Superior temporal gyrus (tissue), 1 donor: Measurements from ENCODE around the gene ST8SIA5.

Source experiments
- DNase-seq: peaks from one replicate; pipeline ENCODE4 v3.0.0-alpha.2; 2016; ENCODE audit errors: extremely low spot score

Gene ST8SIA5

GRCh38 chr18:46672062-46672970, 84.5 kb downstream of the ST8SIA5 start:
- peak; percentile 68 for DNase-seq

DNA sequence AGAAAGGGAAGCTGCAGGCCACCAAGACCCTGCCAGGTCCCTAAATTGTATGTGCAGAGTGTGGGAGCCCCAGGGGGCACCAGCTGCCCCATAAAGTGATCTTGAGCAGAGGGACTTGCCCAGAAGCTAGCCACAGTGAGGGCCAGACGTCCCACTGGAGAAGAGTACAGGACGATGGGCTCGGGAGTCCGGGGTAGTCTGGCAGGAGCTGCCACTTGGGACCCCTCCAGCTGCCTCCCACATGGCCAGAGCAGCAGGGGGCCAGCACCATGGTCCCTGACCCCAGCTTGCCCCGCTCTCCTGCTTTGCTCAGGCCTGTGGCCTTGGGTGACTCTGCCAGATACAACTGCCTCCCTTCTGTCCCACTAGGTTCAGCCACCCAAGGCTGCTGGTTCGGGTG, 88.2 kb downstream of the ST8SIA5 start:
- DNase-seq: no peak

DNA sequence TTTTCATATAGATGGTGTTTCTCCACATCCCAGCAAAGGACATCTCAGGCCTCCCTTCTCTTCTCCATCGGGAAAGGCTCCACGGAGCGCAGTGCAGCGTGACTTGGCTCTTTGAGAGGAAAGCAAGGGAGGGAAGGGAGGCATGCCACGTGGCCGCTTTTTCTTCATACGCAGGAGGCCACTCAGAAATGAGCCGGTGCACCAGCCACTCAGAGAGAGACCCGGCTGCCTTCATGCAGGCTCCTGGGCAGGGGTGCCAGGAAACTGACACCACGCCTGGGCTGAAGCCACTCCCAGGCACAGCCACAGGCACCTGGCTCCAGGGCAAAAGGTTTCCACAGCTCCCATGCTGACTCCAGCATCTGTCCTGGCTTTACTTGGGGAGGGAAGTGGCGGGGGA, 88.7 kb downstream of the ST8SIA5 start:
- DNase-seq: no peak

DNA sequence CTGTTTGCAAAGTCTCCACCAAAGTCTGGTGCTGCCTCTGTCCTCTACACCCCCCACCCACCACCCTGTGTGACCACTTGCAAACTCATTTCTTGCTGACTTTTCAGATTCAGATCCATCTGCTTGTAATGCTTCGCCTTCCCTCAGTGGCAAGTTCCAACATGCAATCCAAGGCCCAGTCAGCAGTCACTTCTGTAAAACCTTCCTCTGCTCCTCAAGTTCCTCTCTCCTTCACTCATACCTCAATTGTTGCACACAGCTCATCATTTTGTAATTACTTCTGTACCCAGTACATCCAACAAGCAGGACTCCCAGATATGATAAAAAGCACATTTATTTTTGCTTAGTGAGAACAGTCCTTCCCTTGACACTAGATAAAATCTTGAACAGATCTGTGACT, 93.3 kb downstream of the ST8SIA5 start:
- no peak for DNase-seq

DNA sequence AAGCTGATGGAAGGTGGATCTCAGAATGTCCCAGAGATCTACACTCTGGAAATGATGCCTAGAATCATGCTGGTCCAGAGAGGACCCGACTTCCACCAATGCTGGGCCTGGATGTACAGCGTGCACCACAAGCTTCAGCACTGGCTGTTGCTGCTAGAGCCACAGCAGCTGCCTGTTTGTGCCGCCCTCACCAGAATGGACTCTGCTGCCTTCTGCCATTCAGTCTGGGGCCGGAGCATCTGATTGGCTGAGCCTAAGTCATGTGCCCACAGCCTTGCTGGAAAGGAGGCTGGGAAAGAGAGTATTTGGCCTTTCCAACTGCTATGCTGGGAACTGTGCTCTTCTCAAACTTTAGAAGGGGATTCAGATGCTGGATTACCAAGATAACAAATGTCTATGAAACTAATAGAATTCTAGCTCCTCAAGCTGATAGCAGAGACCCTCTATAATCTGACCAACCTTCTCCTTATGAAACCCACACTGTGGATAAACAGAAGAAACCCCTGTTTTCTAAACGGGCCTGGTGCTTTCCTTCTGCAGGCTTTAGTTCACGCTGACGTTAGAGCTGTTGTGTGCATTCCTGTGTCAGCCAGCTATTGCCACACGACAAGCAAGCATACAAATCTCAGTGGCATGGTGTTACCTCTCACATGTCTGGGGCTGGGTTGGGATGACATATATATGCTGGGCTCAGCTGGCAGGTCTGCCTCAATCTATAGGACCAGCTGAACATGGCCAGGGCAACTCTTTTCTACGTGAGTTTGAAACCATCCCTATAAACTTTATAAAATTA, 95.7 kb downstream of the ST8SIA5 start:
- DNase-seq: peak; percentile 94

DNA sequence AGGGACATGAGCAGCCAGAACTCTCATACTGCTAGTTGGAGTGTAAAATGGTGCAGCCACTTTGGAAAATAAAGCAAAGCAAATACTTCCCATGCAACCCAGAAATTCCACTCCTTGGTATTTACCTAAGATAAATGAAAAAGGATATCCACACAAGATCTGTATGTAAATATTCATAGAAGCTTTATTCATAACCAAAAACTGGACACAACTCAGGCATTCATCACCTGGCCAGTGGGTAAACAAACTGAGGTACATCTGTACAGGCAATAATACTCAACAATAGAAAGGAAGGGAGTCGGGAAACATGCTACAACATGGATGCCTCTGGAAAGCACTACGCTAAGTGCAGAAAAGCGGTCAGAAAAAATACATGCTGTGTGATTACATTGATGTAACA, 97.4 kb downstream of the ST8SIA5 start:
- DNase-seq: no peak

DNA sequence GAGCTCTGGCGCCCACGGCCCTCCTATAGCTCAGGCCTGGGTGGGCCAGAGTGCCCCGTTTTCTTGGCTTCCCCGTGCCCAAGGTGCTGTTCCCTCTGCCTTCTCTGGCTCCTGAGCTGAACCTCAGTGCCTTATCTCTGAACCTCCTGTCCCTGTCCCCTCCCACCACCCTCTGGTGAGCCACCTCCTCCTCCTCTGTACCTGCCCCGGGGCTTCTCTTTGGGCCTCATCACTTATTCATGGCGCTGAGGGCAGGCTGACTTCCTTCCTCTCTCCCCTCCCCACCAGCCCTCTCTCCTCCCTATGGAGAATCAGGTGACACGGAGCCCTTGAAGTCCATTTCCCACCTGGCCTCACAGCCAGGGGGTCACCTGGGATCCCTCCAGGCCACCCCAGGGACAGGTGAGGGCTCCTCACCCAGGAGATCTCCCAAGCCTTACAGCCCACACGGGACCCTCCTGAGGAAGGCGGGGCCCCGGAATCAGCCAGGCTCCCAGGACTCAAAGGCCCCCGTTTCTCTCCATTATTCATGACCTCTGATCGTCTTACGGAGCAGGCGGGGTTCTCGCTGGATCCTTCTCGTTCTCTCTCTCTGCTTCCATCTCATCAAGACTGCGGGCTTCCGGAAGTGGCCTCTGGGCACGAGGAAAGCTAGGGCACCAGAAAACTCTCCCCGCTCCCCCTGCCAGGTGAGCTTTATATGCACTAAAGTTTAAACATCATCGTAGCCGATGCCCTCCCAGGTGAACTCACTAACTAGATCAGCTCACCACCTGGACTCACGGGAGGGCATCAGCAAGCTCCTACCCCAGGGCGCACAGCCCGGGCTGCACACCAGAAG, 99.5 kb downstream of the ST8SIA5 start, which contains the start of gene LOXHD1:
Gene LOXHD1, minus strand, starts transcription at position 106 of the 841 bp plus-strand sequence. CDS start 187 bp downstream, outside the sequence.
- DNase-seq: no peak

DNA sequence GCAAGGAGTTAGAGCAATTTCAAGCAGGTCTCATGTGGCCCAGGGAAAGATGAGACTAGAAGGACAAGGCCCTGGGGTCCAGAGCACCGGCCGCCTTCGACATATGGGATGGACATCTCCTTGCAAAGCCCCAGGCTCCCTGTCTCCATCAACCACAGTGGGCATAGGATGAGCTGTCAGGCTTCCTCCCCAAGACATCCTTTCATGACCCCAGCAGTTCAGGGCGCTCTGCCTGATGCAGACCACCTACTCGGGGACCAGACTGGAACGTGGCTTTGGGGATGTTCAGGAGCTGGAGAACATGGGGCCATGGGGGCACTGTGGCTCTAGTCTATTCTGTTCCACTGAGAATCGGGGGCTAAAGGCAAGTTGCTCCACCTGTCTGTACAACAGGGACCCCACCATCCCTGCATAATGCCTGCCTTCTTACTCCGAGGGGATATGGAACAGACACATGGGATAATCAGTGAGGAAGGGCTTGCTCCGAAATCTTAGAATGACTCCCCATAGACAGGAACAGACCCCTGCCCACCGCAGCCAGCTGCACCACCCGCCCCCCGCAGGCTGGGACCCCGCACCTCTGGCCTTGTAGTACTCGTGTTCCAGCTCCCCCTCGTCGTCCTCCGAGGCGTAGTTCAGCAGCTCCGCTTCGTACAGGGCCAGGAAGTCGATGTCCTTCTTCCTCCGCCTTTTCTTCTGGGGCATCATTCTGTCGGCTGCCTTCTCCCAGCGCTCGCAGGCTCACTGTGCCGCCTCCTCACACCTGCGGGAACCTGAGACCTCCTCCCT, 100.3 kb downstream of the ST8SIA5 start:
- DNase-seq: no peak

- DNase-seq: no peak
These were observed 104.5 kb downstream of the ST8SIA5 start for GRCh38 chr18:46652372-46652771.

DNA sequence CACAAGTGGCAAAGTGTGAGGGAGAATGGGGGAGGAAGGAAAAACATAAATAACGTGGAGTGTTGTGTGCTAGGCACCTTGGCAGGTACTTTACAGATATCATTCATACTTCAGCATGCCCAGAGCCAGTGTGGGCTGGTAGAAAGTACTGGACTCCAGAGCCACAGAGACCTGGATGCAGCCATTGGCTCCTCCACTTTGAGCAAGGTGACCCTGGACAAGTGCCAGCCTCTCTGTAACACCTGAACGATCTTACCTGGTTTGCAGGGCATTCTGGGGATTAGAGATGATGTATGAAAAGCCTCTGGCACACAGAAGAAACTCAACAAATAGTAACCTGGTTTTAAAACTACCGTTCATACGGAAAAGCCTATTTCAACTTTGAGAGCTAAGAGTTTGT, 106.2 kb downstream of the ST8SIA5 start:
- DNase-seq: no peak

- DNase-seq: peak; percentile 40
These were observed 107.6 kb downstream of the ST8SIA5 start for GRCh38 chr18:46649071-46649862.

DNA sequence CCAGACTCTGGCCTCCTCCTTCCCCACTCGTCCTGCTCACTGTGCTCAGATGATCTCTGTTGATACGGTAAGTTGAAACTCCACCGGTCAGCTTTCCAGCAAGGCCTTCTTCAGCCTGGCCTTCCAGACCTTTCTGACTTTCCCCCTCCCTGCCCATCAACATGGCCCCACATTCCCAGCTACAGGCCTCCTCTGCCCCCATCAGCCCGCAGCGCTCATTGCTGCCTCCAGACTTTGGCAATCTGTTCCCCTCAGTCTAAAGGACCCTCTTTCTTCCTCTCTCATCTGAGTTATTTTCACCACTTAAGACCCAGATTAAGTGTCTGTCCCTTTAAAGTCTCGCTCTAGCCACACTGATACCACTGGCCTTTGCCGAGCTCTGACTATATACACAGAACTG, 110.4 kb downstream of the ST8SIA5 start:
- no peak for DNase-seq

DNA sequence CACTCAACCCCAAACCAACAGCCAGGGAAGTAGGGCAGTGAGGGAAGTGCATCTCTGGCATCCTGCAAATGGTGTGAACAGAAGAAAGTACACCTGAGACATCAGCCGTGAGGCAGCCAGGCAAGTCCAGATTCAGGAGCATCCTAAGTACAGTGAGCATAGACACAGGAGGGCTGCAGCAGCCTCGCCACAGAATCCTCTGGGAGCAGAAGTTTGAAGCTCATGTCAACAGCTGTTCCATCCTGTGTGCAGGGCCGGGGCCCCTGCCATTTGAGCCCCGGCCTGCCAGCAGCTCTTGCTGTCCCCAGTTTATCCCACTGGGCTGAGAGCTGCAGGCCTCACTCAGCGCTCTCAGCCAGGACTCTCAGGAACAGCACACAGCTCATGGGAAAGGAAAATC, 114.3 kb downstream of the ST8SIA5 start:
- DNase-seq: no peak

DNA sequence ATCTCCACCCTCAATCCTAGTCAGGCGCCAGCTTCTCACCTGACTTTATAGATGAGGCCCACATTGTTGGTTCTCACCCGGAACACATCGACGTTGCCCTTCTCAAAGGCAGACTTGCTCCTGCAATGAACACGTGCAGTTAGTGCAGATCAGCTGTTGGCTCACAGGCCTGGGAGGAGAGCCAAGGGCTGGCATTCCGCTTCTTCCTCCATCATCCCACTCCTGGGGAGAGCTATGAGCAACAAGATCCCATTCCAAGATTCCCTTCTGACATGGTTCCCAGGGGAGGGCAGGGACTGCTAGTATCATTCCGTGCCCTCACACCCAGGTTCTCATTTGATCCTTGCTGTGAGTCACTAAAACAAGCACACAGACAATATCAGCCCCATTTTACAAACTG, 114.9 kb downstream of the ST8SIA5 start:
- no peak for DNase-seq

- DNase-seq: no peak
These were observed 117.5 kb downstream of the ST8SIA5 start for GRCh38 chr18:46639386-46639785.

DNA sequence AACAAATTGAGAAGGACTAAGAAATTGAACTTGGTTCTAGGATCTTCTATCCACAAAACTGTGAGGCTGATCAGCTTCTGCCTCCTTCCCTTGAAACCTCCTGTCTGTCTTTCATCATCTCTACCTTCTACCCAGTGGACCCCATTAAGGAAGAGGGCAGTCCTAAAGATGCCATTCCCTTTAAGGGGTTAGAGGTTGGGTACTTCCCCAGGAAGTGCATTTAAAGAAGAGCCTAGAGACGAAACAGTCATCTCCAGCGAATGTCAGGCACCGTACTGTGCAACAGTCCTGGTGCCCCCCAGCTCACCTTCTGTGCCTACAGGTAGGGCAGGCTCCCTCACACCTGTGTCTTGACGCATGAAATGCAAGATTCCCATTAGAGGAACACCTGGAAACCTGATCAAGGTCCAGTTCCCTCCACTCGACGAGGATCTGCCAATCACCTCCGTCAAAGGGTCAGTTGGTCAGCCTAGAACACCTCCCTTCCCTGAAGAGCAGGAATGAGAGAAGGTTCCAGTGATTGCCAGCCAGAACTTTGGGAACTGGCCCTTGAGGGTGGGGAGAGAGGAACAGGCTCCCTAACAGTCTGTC, 120.7 kb downstream of the ST8SIA5 start:
- DNase-seq: no peak

DNA sequence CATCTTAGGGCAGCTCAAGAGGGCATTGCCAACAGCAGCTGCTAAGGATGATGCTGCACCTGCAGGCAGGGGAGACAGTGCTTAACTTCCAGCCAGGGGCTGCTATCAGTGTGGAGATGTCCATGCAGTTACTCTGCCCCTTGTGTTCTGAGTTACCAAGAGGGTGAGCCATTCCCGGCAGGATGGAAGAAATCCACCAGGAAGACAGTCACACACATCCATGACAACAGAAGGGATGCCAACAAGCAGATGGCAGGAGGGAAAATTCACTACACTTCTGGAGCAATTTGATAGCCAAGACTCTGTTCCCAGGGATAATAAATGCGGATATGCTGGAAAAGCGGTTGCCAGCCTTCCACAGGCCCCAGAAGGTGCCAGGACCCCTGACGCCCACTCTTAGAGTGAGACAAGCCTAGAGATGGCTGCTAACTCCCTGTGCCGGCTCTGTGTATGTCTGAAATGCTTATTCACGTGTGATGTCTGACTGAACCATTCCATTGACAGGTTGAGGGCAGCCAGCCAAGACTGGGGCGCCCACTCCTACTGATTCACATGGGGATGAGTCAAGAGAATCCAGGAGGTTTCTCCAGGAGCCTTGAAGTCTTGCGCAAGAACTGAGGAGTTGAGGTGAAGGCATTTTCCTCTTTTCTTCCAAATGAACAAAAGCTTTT, 124.3 kb downstream of the ST8SIA5 start:
- DNase-seq: peak; percentile 61

DNA sequence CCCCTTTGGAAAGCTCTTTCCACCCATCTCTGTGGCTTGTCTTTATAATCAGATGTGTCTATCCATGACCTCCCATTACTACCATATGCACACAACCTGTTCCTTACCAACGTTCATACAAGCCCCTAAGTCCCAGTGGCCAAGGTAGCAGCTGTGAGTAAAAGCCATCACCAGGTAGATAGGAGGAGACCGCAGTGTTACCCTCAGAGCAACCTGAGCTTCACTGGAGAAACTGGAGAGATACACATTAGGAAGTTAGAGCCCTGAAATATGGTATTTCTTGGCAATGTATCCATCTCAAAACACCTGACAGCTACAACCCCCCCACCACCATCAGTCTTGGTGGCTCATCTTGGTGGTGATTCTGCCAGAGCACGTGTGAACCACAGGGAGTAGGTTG, 125.9 kb downstream of the ST8SIA5 start:
- DNase-seq: no peak

- no peak for DNase-seq
These were observed 126.7 kb downstream of the ST8SIA5 start for GRCh38 chr18:46630160-46630559.
